Activated CD4-positive, CD25-positive, alpha-beta regulatory T cell treated with anti-CD3 and anti-CD28 coated beads, Interleukin-2, amount 50 U/mL, for 72 hours (primary cell): ENCODE data around the gene HACD2.

Experiments
- DNase-seq: peaks from one replicate; pipeline ENCODE4 v3.0.0; 2021

Gene HACD2

GRCh38 chr3:123444744-123445143 is 140.1 kb downstream of the HACD2 start:
- DNase-seq = no peak

- no peak for DNase-seq
Measured at GRCh38 chr3:123444023-123444422, 140.8 kb downstream of the HACD2 start.

GRCh38 chr3:123442908-123443307 is 141.9 kb downstream of the HACD2 start:
- no peak for DNase-seq

GRCh38 chr3:123442125-123442524 is 142.7 kb downstream of the HACD2 start:
- no peak for DNase-seq
